Endothelial cell (in vitro differentiated cells): Measurements from ENCODE around the gene CISD3. TPM values are rescaled to one million over a fixed set of nuclear protein-coding genes. Genes with fewer than 3 reads are reported as not detected.
A peak's percentile ranks its signal among the peaks of the same experiment; 100 is the strongest.

Source experiments
- DNase-seq: peaks from one replicate; pipeline ENCODE4 v3.0.0; 2021; ENCODE audit warnings: low spot score
- H3K27ac Mint-ChIP-seq: one replicate; pipeline ENCODE4 v1.8.0; 2021; ENCODE audit warnings: mixed read lengths, inconsistent platforms; ENCODE audit not compliant: unreplicated experiment
- H3K27me3 Mint-ChIP-seq: one replicate; pipeline ENCODE4 v1.8.0; 2021; ENCODE audit warnings: mild to moderate bottlenecking, moderate library complexity, mixed read lengths, inconsistent platforms; ENCODE audit not compliant: unreplicated experiment
- H3K36me3 Mint-ChIP-seq: one replicate; pipeline ENCODE4 v1.8.0; 2021; ENCODE audit warnings: mild to moderate bottlenecking, low read depth, mixed read lengths, inconsistent platforms; ENCODE audit not compliant: unreplicated experiment
- H3K4me1 Mint-ChIP-seq: one replicate; pipeline ENCODE4 v1.8.0; 2021; ENCODE audit warnings: mild to moderate bottlenecking, mixed read lengths, inconsistent platforms; ENCODE audit not compliant: unreplicated experiment
- H3K4me3 Mint-ChIP-seq: one replicate; pipeline ENCODE4 v1.8.0; 2021; ENCODE audit warnings: mild to moderate bottlenecking, mixed read lengths, inconsistent platforms; ENCODE audit not compliant: unreplicated experiment
- H3K9me3 Mint-ChIP-seq: one replicate; pipeline ENCODE4 v1.8.0; 2021; ENCODE audit warnings: mixed read lengths, inconsistent platforms; ENCODE audit not compliant: unreplicated experiment
- total RNA-seq: library from RNA; stranded (reverse); fragmentation: NEBNext Ultra II Directional; extraction: Animal tissue kit (Norgen Biotek cat#: 25700); gene quantifications from one replicate; pipeline ENCODE4 v1.2.1, GENCODE V29; 2021; ENCODE audit not compliant: unreplicated experiment
- TF ChIP-seq, protein P1 (sequence below): fragments of 200-600 bp; sonication (generic); IDR thresholded peaks from one replicate; pipeline ENCODE4 v1.5.0; 2021; ENCODE audit warnings: antibody characterized with exemption; ENCODE audit not compliant: unreplicated experiment

The CISD3 gene
- total RNA-seq, 1 donor from 2014 or later, result 17.0 TPM

DNA sequence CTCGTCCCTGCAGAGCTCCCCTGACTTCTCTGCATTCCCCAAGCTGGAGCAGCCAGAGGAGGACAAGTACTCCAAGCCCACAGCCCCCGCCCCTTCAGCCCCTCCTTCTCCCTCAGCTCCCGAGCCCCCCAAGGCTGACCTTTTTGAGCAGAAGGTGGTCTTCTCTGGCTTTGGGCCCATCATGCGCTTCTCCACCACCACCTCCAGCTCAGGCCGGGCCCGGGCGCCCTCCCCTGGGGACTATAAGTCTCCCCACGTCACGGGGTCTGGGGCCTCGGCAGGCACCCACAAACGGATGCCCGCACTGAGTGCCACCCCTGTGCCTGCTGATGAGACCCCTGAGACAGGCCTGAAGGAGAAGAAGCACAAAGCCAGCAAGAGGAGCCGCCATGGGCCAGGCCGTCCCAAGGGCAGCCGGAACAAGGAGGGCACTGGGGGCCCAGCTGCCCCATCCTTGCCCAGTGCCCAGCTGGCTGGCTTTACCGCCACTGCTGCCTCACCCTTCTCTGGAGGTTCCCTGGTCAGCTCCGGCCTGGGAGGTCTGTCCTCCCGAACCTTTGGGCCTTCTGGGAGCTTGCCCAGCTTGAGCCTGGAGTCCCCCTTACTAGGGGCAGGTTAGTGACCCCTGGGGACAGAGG lies 13.7 kb upstream of the CISD3 start:
- Mint-ChIP-seq H3K4me1 (peaks cover 16% of the 10 kb centered on the region), H3K9me3 (no peaks in the 10 kb centered on the region), H3K27ac (no peak overlapping the region), H3K4me3 (no peak overlapping the region), H3K36me3 (peaks cover 13% of the 10 kb centered on the region), H3K27me3 (peaks cover 11% of the 10 kb centered on the region)
- DNase-seq, result no peak
- TF ChIP-seq, protein P1, sequence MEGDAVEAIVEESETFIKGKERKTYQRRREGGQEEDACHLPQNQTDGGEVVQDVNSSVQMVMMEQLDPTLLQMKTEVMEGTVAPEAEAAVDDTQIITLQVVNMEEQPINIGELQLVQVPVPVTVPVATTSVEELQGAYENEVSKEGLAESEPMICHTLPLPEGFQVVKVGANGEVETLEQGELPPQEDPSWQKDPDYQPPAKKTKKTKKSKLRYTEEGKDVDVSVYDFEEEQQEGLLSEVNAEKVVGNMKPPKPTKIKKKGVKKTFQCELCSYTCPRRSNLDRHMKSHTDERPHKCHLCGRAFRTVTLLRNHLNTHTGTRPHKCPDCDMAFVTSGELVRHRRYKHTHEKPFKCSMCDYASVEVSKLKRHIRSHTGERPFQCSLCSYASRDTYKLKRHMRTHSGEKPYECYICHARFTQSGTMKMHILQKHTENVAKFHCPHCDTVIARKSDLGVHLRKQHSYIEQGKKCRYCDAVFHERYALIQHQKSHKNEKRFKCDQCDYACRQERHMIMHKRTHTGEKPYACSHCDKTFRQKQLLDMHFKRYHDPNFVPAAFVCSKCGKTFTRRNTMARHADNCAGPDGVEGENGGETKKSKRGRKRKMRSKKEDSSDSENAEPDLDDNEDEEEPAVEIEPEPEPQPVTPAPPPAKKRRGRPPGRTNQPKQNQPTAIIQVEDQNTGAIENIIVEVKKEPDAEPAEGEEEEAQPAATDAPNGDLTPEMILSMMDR, result no peak

GRCh38 chr17:38717139-38717745 lies 12.9 kb upstream of the CISD3 start:
- Mint-ChIP-seq H3K27me3 (peaks cover 11% of the 10 kb centered on the region), H3K9me3 (no peaks in the 10 kb centered on the region), H3K36me3 (peaks cover 12% of the 10 kb centered on the region), H3K27ac (no peak overlapping the region), H3K4me3 (no peak overlapping the region), H3K4me1 (peaks cover 16% of the 10 kb centered on the region)
- DNase-seq, result no peak
- TF ChIP-seq, protein P1, result no peak

DNA sequence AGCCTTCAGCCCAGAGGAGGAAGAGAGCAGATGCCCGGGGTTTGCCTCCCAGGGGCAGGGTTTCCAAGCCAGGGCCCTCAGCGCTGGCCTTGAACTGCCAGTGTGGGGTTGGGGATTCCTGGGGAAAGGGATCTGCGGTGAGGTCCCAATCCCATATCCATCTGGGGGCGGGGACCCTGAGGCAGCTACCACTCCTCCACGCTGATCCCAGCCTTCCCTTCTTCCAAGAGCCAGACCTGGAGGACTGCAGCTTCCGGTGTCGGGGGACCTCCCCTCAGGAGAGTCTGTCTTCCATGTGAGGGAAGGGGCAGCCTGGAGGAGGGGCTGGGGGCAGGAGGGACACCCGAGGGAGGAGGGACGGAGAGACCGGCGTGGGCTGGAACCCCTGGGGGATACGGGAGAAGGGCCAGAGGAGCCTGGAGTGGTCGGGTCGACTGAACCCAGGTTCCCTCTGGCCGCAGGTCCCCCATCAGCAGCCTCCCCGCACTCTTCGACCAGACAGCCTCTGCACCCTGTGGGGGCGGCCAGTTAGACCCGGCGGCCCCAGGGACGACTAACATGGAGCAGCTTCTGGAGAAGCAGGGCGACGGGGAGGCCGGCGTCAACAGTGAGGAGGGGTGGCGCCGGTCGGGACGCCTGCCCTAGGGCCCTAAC lies 10.7 kb upstream of the CISD3 start:
- TF ChIP-seq, protein P1, result no peak
- peak overlapping the region; percentile 83 for H3K4me3 Mint-ChIP-seq
- H3K27ac Mint-ChIP-seq, result no peak overlapping the region
- no peaks in the 10 kb centered on the region for H3K9me3 Mint-ChIP-seq
- peaks cover 9% of the 10 kb centered on the region for H3K36me3 Mint-ChIP-seq
- DNase-seq, result no peak
- peaks cover 16% of the 10 kb centered on the region for H3K4me1 Mint-ChIP-seq
- peaks cover 13% of the 10 kb centered on the region for H3K27me3 Mint-ChIP-seq

DNA sequence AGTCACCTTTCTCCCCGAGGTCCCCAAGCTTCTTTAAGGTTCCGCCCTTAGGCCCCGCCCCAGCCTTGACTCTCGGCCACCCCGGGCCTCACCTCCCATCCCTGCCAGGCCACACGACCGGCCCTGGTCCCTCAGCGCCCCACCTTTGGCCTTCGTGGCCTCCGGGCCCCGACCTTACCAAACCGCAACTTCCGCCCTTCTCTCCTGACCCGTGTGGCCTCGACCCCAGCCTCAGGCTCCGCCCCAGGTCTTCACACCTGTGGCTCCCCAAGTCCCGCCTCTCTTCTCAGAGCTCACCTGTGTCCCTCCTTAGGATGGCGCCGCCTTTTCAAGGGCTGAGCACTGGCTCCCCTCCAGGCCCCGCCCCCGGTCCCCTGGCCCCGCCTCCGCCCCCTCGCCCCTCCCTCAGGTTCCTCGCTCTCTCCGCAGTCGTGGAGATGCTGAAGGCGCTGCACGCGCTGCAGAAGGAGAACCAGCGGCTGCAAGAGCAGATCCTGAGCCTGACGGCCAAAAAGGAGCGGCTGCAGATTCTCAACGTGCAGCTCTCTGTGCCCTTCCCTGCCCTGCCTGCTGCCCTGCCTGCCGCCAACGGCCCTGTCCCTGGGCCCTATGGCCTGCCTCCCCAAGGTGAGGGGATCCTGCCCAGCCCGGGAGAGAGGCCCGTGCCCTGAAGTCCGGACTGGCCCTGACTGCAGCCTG lies 10.0 kb upstream of the CISD3 start:
- Mint-ChIP-seq H3K27ac (no peak overlapping the region), H3K9me3 (no peaks in the 10 kb centered on the region), H3K4me1 (peaks cover 13% of the 10 kb centered on the region), H3K36me3 (peaks cover 9% of the 10 kb centered on the region), H3K27me3 (peaks cover 9% of the 10 kb centered on the region), H3K4me3 (no peak overlapping the region)
- TF ChIP-seq, protein P1, result no peak
- no peak for DNase-seq
